SJSA1 (cell line): ENCODE results near the gene SNTG2. TPM values are rescaled to one million over a fixed set of nuclear protein-coding genes. Genes with fewer than 3 reads are reported as not detected.

Experiments used
- DNase-seq, 2 experiments: peaks; one replicate each; pipeline ENCODE4 v3.0.0-alpha.2; 2015 to 2020; ENCODE audit warnings: low spot score in 2 of 2, low read depth in 1 of 2
- H3K27ac ChIP-seq: fragments of 250-450 bp; sonication (Bioruptor Pico); 2 replicates; pipeline ENCODE4 v1.5.1; 2020; ENCODE audit warnings: mild to moderate bottlenecking, moderate library complexity
- H3K27me3 ChIP-seq: fragments of 250-450 bp; sonication (Bioruptor Pico); replicated peaks from 2 replicates; pipeline ENCODE4 v1.5.1; 2020; ENCODE audit warnings: mild to moderate bottlenecking, moderate library complexity
- H3K36me3 ChIP-seq: fragments of 250-450 bp; sonication (Bioruptor Pico); 2 replicates; pipeline ENCODE4 v1.5.1; 2020; ENCODE audit warnings: mild to moderate bottlenecking
- H3K4me1 ChIP-seq: fragments of 250-450 bp; sonication (Bioruptor Pico); replicated peaks from 2 replicates; pipeline ENCODE4 v1.6.1; 2021; ENCODE audit warnings: mild to moderate bottlenecking
- H3K4me3 ChIP-seq: fragments of 250-450 bp; sonication (Bioruptor Pico); 2 replicates; pipeline ENCODE4 v1.5.1; 2020; ENCODE audit warnings: mild to moderate bottlenecking
- H3K9me3 ChIP-seq: fragments of 250-450 bp; sonication (Bioruptor Pico); replicated peaks from 2 replicates; pipeline ENCODE4 v1.5.1; 2020; ENCODE audit warnings: mild to moderate bottlenecking
- total RNA-seq: library from RNA; depleted of rRNA; stranded (reverse); fragments of >200 nt; shearing (Covaris generic); gene quantifications from 2 replicates; pipeline ENCODE4 v1.2.3, GENCODE V29; 2014

SNTG2 gene
- total RNA-seq, 1 experiment from 2014 or later = 8.7 TPM

GRCh38 chr2:920573-920972 lies 30.1 kb upstream of the SNTG2 start:
- no peaks in the 10 kb centered on the region for H3K27me3 ChIP-seq
- no peak for DNase-seq
- no peaks in the 10 kb centered on the region for H3K4me1 ChIP-seq
- no peak overlapping the region for H3K4me3 ChIP-seq
- H3K36me3 ChIP-seq = no peaks in the 10 kb centered on the region
- H3K9me3 ChIP-seq = no peaks in the 10 kb centered on the region
- no peak overlapping the region for H3K27ac ChIP-seq

GRCh38 chr2:920999-921398 lies 29.6 kb upstream of the SNTG2 start:
- H3K4me1 ChIP-seq = no peaks in the 10 kb centered on the region
- DNase-seq = no peak
- H3K27ac ChIP-seq = no peak overlapping the region
- no peaks in the 10 kb centered on the region for H3K36me3 ChIP-seq
- no peaks in the 10 kb centered on the region for H3K9me3 ChIP-seq
- no peaks in the 10 kb centered on the region for H3K27me3 ChIP-seq
- no peak overlapping the region for H3K4me3 ChIP-seq

GRCh38 chr2:922185-922584 lies 28.5 kb upstream of the SNTG2 start:
- H3K4me3 ChIP-seq = no peak overlapping the region
- DNase-seq = no peak
- no peaks in the 10 kb centered on the region for H3K4me1 ChIP-seq
- H3K9me3 ChIP-seq = no peaks in the 10 kb centered on the region
- H3K27me3 ChIP-seq = no peaks in the 10 kb centered on the region
- H3K27ac ChIP-seq = no peak overlapping the region
- no peaks in the 10 kb centered on the region for H3K36me3 ChIP-seq

- no peaks in the 10 kb centered on the region for H3K36me3 ChIP-seq
- no peak for DNase-seq
- no peaks in the 10 kb centered on the region for H3K9me3 ChIP-seq
- H3K4me1 ChIP-seq = no peaks in the 10 kb centered on the region
- H3K27me3 ChIP-seq = no peaks in the 10 kb centered on the region
- H3K27ac ChIP-seq = no peak overlapping the region
- no peak overlapping the region for H3K4me3 ChIP-seq
Observed at GRCh38 chr2:923832-924601, 26.6 kb upstream of the SNTG2 start.

- no peak overlapping the region for H3K4me3 ChIP-seq
- H3K36me3 ChIP-seq = no peaks in the 10 kb centered on the region
- no peaks in the 10 kb centered on the region for H3K4me1 ChIP-seq
- no peak overlapping the region for H3K27ac ChIP-seq
- DNase-seq = no peak
- H3K27me3 ChIP-seq = no peaks in the 10 kb centered on the region
- H3K9me3 ChIP-seq = no peaks in the 10 kb centered on the region
Observed at GRCh38 chr2:924701-925100, 25.9 kb upstream of the SNTG2 start.

- Histone ChIP-seq H3K27ac (no peak overlapping the region), H3K36me3 (no peaks in the 10 kb centered on the region), H3K4me3 (no peak overlapping the region), H3K27me3 (no peaks in the 10 kb centered on the region), H3K4me1 (no peaks in the 10 kb centered on the region), H3K9me3 (no peaks in the 10 kb centered on the region)
- no peak for DNase-seq
Observed at GRCh38 chr2:925309-925708, 25.3 kb upstream of the SNTG2 start.

GRCh38 chr2:925711-926110 lies 24.9 kb upstream of the SNTG2 start:
- Histone ChIP-seq H3K4me1 (no peaks in the 10 kb centered on the region), H3K9me3 (no peaks in the 10 kb centered on the region), H3K36me3 (no peaks in the 10 kb centered on the region), H3K27me3 (no peaks in the 10 kb centered on the region), H3K27ac (no peak overlapping the region), H3K4me3 (no peak overlapping the region)
- DNase-seq = no peak

GRCh38 chr2:926259-926793 lies 24.3 kb upstream of the SNTG2 start:
- Histone ChIP-seq H3K27ac (no peak overlapping the region), H3K9me3 (no peaks in the 10 kb centered on the region), H3K36me3 (no peaks in the 10 kb centered on the region), H3K4me1 (no peaks in the 10 kb centered on the region), H3K27me3 (no peaks in the 10 kb centered on the region), H3K4me3 (no peak overlapping the region)
- no peak for DNase-seq

GRCh38 chr2:926896-927295 lies 23.8 kb upstream of the SNTG2 start:
- H3K27me3 ChIP-seq = no peaks in the 10 kb centered on the region
- H3K9me3 ChIP-seq = no peaks in the 10 kb centered on the region
- DNase-seq = no peak
- H3K4me3 ChIP-seq = no peak overlapping the region
- no peak overlapping the region for H3K27ac ChIP-seq
- H3K4me1 ChIP-seq = no peaks in the 10 kb centered on the region
- H3K36me3 ChIP-seq = no peaks in the 10 kb centered on the region

- H3K4me1 ChIP-seq = no peaks in the 10 kb centered on the region
- no peak for DNase-seq
- H3K27ac ChIP-seq = no peak overlapping the region
- H3K4me3 ChIP-seq = no peak overlapping the region
- H3K27me3 ChIP-seq = no peaks in the 10 kb centered on the region
- H3K36me3 ChIP-seq = no peaks in the 10 kb centered on the region
- H3K9me3 ChIP-seq = no peaks in the 10 kb centered on the region
Observed at GRCh38 chr2:929011-929735, 21.5 kb upstream of the SNTG2 start.

- H3K36me3 ChIP-seq = no peaks in the 10 kb centered on the region
- no peak overlapping the region for H3K27ac ChIP-seq
- no peaks in the 10 kb centered on the region for H3K27me3 ChIP-seq
- DNase-seq = no peak
- H3K4me3 ChIP-seq = no peak overlapping the region
- H3K9me3 ChIP-seq = no peaks in the 10 kb centered on the region
- H3K4me1 ChIP-seq = no peaks in the 10 kb centered on the region
Observed at GRCh38 chr2:929925-930324, 20.7 kb upstream of the SNTG2 start.

GRCh38 chr2:930935-931334 lies 19.7 kb upstream of the SNTG2 start:
- Histone ChIP-seq H3K36me3 (no peaks in the 10 kb centered on the region), H3K27me3 (no peaks in the 10 kb centered on the region), H3K4me3 (no peak overlapping the region), H3K27ac (no peak overlapping the region), H3K4me1 (no peaks in the 10 kb centered on the region), H3K9me3 (no peaks in the 10 kb centered on the region)
- DNase-seq = no peak

GRCh38 chr2:932320-933115 lies 18.1 kb upstream of the SNTG2 start:
- Histone ChIP-seq H3K4me3 (no peak overlapping the region), H3K9me3 (no peaks in the 10 kb centered on the region), H3K27me3 (no peaks in the 10 kb centered on the region), H3K4me1 (peaks cover 6% of the 10 kb centered on the region), H3K36me3 (no peaks in the 10 kb centered on the region), H3K27ac (no peak overlapping the region)
- no peak for DNase-seq
